ENCODE measurements around the gene RAPGEF6. TPM values are rescaled to one million over a fixed set of nuclear protein-coding genes. Genes with fewer than 3 reads are reported as not detected.

The RAPGEF6 gene
- total RNA-seq, 4 donors from 2014 or later: 17.2 to 23.3 (median 20.1) TPM

DNA sequence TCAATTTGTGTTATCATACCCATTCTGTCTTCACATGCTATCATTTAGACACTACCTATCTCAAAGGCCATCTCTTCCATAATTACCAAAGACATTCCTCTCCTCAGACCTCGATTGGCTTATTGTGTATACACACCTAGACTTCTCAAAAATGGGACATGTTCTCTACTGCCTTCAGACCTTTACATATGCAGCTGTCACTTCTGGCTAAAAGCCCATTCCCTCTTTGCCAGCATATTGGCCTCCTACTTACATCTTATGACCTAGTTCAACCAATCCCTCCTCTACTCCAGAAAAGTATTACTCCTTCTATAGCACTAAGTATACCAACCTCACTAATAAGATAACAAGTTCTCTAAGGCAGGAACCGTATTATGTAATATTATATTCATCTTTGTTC, 84.4 kb downstream of the RAPGEF6 start:
- Histone ChIP-seq H3K4me1 (no peaks in the 10 kb centered on the region), H3K27me3 (no peaks in the 10 kb centered on the region), H3K27ac (replicated peaks in 1 of 4) (no peak overlapping the region), H3K4me3 (no peak overlapping the region), H3K36me3 (peaks cover 0 to 6% (median 3%) of the 10 kb centered on the region in 4 donors), H3K9me3 (no peaks in the 10 kb centered on the region)
- intact Hi-C loops (cut with DNase I): no loop called here
- DNase-seq (ENCODE audit: extremely low spot score): no peak
- TF ChIP-seq, protein P1, sequence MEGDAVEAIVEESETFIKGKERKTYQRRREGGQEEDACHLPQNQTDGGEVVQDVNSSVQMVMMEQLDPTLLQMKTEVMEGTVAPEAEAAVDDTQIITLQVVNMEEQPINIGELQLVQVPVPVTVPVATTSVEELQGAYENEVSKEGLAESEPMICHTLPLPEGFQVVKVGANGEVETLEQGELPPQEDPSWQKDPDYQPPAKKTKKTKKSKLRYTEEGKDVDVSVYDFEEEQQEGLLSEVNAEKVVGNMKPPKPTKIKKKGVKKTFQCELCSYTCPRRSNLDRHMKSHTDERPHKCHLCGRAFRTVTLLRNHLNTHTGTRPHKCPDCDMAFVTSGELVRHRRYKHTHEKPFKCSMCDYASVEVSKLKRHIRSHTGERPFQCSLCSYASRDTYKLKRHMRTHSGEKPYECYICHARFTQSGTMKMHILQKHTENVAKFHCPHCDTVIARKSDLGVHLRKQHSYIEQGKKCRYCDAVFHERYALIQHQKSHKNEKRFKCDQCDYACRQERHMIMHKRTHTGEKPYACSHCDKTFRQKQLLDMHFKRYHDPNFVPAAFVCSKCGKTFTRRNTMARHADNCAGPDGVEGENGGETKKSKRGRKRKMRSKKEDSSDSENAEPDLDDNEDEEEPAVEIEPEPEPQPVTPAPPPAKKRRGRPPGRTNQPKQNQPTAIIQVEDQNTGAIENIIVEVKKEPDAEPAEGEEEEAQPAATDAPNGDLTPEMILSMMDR (IDR thresholded peaks at IDR 0.05): no peak
- 84% methylated on average over 2 of the region's 2 CpGs for WGBS

DNA sequence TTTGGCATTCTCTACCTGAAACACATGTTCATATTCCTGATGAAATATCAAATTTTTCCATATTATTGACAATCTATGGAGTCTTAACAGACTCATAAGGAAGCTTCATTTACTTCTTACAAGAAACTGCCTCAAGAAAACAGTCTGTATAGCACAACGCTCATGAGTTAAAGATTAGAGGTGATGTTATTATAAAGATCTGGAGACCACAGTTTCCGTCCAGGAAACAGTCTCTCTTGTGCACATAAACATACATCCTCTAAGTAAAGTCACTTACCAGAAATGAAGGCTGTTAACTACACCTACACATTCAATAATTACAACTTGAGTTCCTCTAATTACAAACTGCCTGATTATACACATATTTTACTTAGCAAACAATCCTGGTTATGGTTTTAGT, 86.9 kb downstream of the RAPGEF6 start:
- no peak overlapping the region for H3K27ac ChIP-seq (replicated peaks in 1 of 4)
- no peak for DNase-seq (ENCODE audit: extremely low spot score)
- intact Hi-C loops (cut with DNase I): no loop called here
- H3K4me3 ChIP-seq: no peak overlapping the region
- H3K27me3 ChIP-seq: no peaks in the 10 kb centered on the region
- H3K9me3 ChIP-seq: no peaks in the 10 kb centered on the region
- H3K4me1 ChIP-seq: no peaks in the 10 kb centered on the region
- WGBS: 73% methylated on average over 2 of the region's 2 CpGs
- H3K36me3 ChIP-seq: peaks cover 0 to 6% (median 0%) of the 10 kb centered on the region in 4 donors
- TF ChIP-seq EP300 (IDR thresholded peaks at IDR 0.05) (no peak), POLR2AphosphoS5 (IDR thresholded peaks at IDR 0.05) (no peak), POLR2A (IDR thresholded peaks at IDR 0.05; ENCODE audit: low read depth) (no peak)
- TF ChIP-seq, protein P1 (IDR thresholded peaks at IDR 0.05): no peak

DNA sequence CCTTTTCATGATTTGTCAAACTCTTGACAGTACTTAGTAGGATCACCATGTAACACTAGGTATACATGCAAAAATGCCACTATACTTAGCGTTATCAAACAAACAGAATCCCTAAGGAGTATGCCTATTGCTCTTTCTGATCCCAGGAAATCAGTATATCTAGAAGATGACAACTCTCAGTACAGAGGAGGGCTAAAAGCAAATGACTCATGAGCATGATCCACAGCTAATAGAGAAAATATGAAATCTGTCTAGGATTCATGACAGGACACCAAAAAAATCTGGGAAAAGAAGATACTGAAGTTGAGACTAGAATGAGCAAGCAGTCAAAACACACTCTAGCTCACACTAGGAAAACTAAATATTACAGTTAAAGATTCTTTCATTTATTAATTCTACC, 89.2 kb downstream of the RAPGEF6 start:
- Histone ChIP-seq H3K4me1 (no peaks in the 10 kb centered on the region), H3K9me3 (no peaks in the 10 kb centered on the region), H3K36me3 (peaks cover 0 to 6% (median 0%) of the 10 kb centered on the region in 4 donors), H3K27ac (replicated peaks in 1 of 4) (no peak overlapping the region), H3K4me3 (no peak overlapping the region), H3K27me3 (no peaks in the 10 kb centered on the region)
- intact Hi-C loops (cut with DNase I): no loop called here
- TF ChIP-seq, protein P1 (IDR thresholded peaks at IDR 0.05): no peak
- TF ChIP-seq POLR2AphosphoS5 (IDR thresholded peaks at IDR 0.05) (no peak), EP300 (IDR thresholded peaks at IDR 0.05) (no peak), POLR2A (IDR thresholded peaks at IDR 0.05; ENCODE audit: low read depth) (no peak)
- DNase-seq (ENCODE audit: extremely low spot score): no peak
- WGBS: 97% methylated on average over 1 of the region's 1 CpG

DNA sequence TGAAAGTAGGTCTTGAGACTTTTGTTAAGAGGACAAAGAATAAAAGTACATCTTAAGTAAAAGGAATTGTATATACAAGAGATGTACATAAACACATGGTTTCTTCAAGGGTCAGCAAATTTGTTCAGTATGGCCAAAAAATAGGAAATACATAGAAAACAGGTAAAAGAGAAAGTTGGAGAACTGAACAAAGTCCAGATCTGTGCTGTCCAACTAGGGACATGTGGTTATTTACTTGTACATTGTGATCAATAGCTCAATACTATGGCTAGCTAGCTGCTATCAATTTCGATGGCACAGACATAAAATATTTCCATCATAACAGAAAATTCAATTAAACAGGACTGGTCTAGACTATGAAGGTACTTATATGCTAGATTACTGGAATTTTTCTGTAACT, 92.3 kb downstream of the RAPGEF6 start:
- Histone ChIP-seq H3K36me3 (peaks cover 0 to 2% (median 0%) of the 10 kb centered on the region in 4 donors), H3K4me3 (no peak overlapping the region), H3K27me3 (no peaks in the 10 kb centered on the region), H3K4me1 (no peaks in the 10 kb centered on the region), H3K9me3 (no peaks in the 10 kb centered on the region), H3K27ac (replicated peaks in 1 of 4) (no peak overlapping the region)
- TF ChIP-seq POLR2A (IDR thresholded peaks at IDR 0.05; ENCODE audit: low read depth): no peak
- no peak for TF ChIP-seq EP300 (IDR thresholded peaks at IDR 0.05)
- no peak for TF ChIP-seq POLR2AphosphoS5 (IDR thresholded peaks at IDR 0.05)
- TF ChIP-seq, protein P1 (IDR thresholded peaks at IDR 0.05): no peak
- intact Hi-C loops (cut with DNase I): no loop called here
- 93% methylated on average over 1 of the region's 1 CpG for WGBS
- no peak for DNase-seq (ENCODE audit: extremely low spot score)

DNA sequence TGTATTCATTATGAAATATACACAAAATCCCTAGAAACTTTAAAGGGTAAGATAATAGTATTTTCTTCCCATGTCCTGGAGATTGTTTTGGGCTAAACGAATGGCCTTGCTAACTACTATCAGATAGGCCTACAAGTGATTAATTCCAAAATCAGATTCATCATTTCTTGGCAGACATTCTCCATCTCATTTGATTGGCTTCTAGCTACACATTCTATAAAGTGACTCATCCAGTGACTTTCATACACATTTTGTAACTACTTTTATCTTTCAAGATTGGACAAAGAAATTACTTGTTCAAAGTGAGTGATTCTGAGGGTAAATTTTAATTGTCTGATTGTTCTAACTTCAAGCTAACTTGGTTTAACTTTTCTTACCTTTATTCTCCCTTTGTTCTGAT, 93.3 kb downstream of the RAPGEF6 start:
- H3K36me3 ChIP-seq: no peaks in the 10 kb centered on the region
- no peak for DNase-seq (ENCODE audit: extremely low spot score)
- intact Hi-C loops (cut with DNase I): no loop called here
- 53% methylated on average over 1 of the region's 1 CpG for WGBS
- no peaks in the 10 kb centered on the region for H3K9me3 ChIP-seq
- H3K27ac ChIP-seq (replicated peaks in 1 of 4): no peak overlapping the region
- TF ChIP-seq EP300 (IDR thresholded peaks at IDR 0.05): no peak
- TF ChIP-seq POLR2AphosphoS5 (IDR thresholded peaks at IDR 0.05): no peak
- TF ChIP-seq, protein P1 (IDR thresholded peaks at IDR 0.05): no peak
- TF ChIP-seq POLR2A (IDR thresholded peaks at IDR 0.05; ENCODE audit: low read depth): no peak
- H3K4me3 ChIP-seq: no peak overlapping the region
- no peaks in the 10 kb centered on the region for H3K27me3 ChIP-seq
- H3K4me1 ChIP-seq: peaks cover 0 to 2% (median 0%) of the 10 kb centered on the region in 4 donors
